Measurements from ENCODE around the gene TRAPPC6A.
A peak's percentile ranks its signal among the peaks of the same experiment; 100 is the strongest.

TRAPPC6A gene

DNA sequence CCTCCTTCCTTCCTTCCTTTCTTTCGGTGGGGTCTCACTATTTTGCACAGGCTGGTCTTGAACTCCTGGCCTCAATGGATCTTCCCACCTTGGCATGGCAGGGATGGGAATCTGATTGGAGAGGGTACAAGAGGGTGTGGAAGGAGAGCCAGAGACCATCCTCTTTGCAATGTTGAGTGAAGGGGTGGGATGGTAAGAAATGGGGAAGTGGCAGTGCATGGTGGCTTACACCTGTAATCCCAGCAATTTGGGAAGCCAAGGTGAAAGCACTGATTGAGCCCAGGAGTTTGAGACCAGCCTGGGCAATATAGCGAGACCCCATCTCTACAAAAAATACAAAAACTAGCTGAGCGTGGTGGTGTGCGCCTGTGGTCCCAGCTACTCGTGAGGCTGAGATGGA lies 6.1 kb upstream of the TRAPPC6A start:
- no peak for DNase-seq

DNA sequence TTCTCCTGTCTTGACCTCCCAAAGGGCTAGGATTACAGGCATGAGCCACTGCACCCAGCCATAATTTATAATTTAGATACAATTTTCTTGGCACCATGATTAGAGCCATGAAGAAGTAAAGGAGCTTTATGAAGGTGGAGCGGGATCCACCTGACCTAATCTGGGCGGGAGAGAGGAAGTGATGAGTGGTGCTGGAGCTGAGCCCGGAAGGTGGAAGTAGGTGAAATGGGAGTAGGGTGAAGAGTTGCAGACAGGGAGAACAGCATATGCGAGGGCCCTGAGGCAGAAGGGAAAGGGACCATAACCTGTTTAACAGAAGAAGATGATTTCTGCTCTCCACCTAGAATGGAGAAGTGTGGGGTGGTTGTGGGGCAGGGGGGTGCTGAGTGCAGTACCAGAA lies 4.7 kb upstream of the TRAPPC6A start:
- DNase-seq = no peak

DNA sequence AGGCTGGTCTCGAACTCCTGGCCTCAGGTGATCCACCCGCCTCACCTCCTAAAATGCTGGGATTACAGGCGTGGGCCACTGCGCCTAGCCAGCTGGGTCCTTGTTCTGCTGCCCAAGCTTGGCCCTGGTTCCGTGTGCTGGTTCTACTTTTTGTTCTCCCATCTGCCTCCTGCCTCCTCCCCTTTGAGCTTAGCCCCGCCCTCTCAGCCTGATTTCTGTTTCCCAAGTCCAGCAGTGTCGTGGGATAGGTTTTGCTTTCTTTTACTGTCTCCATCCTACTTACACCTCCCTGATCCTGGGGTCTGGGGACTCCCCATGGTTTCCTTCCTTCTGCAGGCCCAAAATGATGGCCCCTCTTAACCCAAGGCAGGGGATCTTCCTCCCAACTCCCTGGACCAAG lies 2.9 kb upstream of the TRAPPC6A start:
- DNase-seq = no peak

DNA sequence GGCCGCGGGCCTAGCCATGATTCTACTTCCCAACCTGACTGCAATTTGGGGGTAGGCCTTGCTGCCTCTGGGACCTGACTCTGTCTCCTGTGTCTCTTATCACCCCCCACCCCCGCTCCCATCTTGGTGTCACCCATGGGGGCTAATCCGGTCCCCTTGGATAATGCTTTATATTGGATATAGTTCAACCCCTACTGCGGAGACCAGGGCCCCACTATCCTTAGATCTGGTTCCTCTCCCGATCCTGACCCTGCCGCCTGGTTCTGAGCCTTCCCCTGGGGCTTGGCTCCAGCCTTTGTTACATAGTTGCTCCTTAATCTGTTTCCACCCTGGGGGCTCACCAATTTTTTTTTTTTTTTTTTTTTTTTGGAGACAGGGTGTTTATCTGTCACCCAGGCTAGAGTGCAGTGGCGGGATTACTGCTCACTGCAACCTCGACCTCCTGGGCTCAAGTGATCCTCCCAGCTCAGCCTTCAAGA lies 1.9 kb upstream of the TRAPPC6A start:
- DNase-seq = peak; percentile 61

DNA sequence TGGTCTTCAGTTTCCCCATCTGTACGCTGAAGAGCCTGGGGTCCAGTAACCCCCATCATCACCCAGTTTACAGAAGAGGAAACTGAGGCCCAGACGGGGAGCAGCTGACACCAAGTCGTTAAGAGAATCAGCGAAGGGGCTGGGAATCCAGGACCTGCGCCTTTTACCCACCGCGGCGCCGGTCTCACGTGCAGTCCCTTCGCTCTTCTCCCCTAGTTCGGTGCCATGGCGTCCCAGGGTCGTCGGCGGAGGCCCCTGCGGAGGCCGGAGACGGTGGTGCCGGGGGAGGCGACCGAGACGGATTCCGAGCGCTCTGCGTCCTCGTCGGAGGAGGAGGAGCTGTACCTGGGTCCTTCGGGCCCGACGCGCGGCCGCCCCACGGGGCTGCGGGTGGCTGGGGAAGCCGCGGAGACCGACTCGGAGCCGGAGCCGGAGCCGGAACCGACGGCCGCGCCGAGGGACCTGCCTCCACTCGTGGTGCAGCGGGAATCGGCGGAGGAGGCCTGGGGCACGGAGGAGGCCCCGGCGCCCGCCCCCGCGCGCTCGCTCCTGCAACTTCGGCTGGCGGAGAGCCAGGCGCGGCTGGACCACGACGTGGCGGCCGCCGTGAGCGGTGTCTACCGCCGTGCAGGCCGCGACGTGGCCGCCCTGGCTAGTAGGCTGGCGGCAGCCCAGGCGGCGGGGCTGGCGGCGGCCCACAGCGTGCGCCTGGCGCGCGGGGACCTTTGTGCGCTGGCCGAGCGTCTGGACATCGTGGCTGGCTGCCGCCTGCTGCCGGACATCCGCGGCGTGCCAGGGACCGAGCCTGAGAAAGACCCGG lies 1.2 kb upstream of the TRAPPC6A start:
- peak; percentile 63 for DNase-seq

DNA sequence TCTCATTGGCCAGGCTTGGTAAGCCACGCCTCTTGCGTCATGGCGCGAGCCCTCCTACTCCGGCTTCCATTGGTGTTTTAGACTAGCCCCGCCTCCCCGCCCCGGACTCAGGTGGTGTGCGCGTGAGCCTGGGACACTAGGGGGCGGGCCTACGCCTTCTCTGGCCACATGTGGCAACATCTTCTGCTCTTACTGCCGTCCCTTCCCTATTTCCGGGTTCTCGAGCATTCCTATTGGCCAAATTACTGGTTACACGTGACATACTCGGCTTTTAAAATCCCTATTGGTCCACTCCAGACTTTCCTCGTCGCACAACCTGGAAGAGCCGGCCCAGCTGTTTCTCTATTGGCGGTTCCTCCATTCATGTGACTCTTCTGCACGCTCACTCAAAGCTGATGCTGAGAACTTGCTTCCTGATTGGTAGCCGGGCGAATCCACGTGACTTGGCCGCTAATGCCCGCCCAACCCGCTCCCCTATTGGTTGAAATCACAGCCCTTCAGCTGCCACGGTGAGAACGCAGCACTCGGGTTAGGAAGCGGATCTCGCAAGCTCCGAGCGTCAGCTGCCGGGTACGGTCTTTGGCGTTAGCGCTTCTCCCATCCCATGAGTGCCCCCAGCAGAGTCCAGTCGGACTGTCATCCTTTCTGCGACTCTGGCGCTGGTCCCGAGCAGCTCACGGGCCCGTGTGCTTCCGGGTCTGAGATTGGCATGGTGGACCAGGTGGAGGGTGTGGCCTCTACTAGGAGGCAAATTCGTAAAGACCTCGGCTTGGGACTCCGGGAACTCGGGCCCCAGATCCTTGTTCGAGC lies 430 bp upstream of the TRAPPC6A start, which contains the start of gene BLOC1S3:
Gene BLOC1S3 (plus strand): TSS at position 523 of the 810 bp plus-strand sequence. CDS start 513 bp downstream, outside the sequence.
- peak; percentile 100 for DNase-seq

DNA sequence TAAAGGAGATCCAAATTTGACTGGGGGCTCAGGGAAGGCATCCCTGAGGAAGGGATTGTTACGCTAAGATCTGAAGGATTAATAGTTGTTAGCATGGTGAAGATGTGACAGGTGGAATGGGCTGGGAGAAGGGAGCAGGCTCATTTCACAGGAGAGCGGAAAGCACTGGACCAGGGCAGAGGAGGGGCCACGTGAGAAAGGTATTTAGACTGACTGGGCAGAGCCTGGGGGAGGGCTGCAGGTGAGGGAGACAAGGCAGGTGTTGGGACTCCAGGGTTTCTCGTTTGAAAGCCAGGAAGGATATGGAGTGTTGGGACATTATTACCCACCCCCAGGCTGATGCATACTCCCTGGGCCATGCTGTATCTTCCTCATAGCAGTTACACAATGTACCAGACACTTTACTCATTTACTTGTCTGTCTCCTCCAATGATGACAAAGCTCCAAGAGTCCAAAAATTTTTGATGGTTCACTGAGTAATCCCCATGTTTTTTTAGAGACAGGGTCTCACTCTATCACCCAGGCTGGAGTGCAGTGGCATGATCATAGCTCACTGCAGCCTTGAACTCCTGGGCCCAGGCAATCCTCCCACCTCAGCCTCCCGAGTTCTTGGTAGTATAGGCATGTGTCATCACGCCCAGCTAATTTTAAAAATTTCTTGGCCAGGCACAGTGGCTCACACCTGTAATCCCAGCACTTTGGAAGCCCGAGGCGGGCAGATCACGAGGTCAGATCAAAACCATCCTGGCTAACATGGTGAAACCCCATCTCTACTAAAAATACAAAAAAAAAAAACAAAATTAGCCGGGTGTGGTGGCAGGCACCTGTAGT lies 2.3 kb downstream of the TRAPPC6A start:
- DNase-seq = no peak

DNA sequence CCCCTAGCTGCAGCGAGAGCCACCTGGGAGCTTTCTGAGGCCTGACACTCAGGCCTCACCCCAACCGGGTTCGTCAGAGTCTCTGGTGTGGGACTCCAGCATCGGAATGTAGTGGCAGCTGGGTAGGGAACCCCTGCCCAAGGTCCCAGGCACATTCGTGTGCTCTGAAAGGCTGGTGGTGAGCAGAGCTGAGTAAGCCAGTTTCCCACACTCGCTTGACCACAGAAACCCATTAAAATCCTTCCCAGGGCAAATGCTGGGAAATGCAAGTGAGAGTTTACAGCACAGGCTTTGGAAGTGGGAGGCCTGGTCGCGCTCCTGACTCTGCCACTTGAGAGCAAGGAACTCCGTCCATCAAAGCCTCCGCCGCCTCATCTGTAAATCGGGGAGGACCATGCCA lies 4.2 kb downstream of the TRAPPC6A start:
- no peak for DNase-seq

DNA sequence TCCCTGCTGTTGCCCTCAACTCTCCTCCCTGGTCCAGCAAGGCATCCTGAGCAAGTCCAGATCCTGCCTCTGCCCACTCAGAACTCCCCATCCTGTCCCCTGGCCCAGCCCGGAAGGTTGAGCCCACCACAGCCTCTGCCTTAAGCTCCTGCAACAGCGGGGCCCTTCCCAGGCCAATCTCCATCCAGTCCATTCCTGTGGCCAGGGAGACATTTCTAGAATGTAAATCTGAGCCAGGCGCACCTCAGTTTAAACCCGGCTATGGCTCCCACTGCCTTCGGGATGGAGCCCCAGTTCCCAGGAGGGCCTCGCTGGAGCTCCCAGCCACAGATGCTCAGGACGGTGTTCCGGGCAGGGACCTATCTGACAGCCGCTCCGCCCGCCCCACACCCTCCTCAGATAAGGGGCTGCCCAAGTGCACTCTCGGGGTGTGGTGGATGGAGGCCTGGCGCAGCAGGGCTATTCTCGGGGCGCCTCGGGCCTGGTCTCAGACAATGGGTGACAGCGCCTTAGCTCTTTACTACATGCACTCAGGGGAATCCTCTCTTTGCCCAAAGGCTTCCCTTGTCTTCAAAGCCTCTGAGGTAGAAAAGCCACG lies 5.3 kb downstream of the TRAPPC6A start:
- DNase-seq = no peak

DNA sequence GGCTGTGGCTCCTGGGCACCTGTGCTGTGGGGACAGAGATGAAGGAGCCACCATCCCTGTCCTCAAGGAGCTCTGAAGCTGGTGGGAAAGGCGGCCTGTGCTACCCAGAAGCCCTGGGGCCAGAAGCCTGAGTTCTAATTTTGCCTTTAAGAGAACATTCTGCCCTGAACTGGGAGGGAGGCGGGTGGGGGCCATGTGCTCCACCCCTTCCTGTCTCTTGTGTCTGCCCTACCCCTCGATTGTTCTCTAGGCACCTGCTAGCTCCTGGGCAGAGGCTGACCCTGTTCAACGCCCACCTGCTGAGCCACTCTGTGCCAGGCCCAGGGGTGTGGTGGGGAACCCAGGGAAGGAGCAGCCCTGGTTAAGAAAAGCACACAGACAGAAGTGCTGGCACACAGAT lies 5.9 kb downstream of the TRAPPC6A start:
- no peak for DNase-seq

DNA sequence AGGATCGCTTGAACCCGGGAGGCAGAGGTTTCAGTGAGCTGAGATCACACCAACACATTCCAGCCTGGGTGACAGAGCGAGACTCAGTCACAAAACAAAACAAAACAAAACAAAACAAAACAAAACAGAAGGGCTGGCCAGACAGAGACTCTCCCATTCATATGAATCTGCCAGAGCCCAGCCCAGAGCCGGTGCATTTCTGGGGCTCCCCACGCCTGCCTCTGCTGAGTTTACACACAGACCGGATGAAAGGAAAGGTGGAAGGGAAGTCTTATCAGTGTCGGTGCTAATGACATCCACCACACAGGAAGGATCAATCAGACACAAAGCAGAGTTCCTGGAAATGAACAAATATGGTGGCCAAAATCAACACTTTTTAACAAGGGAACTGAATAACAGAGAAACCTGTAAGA lies 6.8 kb downstream of the TRAPPC6A start:
- DNase-seq = no peak

DNA sequence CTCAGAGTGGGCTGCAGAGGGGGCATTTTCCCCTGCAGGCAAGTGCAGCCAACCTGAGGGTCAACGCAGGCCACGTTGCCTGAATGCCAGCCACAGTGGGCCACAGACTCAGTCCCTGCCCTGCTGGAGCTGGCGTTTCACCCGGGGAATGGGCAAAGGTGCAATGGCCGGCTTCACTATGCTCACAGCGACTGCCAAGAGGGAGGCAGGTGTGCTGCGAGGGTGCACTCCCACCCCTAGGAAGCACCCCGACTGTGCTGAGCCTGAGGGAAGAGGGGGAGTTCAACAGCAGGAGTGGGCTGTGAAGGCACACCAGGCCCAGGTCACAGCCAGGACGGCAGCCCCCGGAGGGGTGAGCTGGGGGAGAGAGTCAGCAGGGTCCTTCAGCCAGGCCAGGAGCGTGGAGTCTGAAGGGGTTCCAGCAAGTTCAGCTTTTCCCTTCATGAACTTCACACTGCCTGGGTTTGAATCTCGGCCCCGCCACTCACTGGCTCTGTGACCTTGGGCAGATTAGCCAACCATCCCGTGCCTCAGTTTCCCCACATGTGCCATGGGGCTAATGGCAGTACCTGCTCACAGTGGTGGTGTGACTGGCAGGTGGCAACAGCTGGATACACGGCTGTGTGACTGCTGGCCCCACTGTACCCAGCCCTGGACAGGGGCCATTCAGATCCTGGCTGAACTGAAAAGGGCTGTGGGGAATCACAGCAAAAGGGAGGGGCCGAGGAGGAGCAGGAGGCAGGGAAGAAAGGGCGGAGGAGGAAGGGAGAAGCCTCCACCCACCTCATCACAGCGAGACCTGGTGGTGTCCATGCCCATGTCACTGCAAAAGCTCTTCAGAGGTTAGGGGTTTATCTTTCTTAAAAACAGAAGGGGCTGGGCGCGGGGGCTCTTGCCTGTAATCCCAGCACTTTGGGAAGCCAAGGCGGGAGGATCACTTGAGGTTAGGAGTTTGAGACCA lies 7.6 kb downstream of the TRAPPC6A start:
- DNase-seq = peak; percentile 46

DNA sequence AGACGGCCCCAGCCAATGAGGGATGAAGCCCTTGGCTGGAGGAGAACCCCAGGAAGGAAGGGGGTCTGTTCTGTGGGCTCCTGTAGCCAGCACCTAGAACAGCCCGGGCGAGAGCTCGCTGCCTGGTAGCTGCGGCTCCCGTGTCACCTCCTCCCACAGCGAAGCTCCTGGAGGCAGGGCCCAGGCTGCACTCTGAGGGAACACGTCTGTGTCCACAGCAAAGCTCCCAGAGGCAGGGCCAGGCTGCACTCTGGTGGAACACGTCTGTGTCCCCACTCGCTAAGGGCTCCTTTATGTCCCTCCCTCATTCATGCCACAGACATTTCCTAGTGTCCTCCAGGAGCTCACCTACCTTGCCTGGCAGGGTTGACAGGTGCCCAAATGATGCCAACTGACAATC lies 8.4 kb downstream of the TRAPPC6A start:
- no peak for DNase-seq

DNA sequence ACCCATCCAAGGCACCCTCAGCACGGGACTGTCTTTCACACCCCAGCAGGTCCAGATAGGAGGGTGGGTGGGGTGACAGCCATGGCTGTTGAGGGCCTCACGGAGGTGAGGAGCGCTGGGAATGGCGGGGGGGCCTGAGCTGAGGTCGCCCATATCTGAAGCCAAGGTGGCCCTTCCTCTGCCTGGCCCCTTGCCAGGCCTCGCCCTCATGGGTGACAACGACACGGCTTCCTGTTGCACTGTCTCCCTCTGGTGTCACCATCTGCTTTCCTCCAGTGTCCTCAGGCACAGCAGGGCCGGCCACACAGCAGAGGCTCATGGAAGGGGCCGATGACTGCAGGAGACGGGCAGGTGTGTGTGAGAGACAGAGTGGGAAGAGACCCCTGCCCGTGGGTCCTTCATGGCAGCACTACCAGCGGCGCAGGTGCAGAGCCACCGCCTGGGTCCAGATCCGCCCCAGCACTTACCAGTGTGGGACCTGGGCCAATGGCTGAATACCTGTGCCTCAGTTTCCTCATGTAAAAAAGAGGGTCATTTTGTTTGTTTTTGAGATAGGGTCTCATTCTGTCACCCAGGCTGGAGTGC lies 9.2 kb downstream of the TRAPPC6A start:
- DNase-seq = peak; percentile 64

DNA sequence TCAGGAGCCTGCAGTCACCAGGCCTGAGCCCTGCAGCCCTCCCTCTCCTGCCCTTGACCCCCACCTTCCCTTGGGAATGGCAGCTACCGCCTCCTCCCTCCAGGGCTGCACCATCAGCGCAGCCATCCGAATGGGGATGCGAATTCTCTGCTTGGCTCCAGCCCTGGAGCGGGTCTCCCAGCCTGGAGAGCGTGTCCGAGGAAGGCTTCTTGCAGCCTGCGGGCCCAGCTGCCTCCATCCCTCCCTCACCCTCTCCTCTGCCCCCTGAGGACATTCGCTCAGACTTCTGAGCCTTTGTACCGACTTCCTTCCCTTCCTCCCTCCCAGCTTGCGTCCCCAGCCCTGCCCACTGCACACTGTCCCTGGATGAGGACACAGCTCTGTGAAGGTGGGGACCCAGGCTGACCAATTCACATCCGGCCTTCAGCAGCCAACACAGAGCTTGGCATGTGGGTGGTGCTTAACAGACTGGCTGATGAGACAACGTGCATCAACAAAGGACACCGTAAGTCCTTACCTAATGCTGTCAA lies 11.2 kb downstream of the TRAPPC6A start:
- peak; percentile 32 for DNase-seq

DNA sequence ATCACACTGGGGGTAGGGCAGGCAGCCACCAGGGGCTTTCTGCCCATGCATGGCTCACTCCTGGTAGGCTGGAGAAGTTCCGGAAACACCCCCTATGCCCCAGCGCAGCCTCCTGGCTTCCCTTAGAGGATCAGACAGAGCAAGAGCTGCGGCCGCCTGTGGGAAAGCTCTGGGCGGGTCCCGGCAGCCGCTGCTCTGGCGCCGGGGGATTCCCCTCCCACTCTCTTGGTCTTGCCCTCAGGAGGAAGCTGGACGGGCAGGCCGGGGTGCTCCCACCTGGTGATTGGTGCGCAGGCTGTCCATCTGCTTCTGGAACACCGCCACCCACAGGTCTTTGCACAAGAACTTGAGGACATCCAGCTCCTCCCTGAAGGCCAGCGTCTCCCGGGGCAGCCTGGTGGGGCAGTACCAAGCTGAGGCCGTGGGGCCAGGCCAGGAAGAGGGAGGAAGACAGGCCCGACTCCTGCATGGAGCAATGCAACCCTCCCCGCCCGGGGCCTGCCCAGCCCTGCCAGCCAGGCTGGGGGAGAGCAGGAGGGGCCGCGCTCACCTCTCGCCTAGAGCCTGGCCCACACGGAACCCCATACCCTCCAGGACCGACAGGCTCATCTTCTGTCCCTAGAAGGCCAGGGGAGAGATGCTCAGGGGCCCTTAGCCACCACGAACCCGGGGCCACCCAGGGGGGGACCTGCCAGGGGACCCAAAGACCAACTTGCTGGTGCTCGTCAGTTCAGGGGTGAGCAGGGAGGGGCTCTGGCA lies 13.3 kb downstream of the TRAPPC6A start:
- peak; percentile 46 for DNase-seq

DNA sequence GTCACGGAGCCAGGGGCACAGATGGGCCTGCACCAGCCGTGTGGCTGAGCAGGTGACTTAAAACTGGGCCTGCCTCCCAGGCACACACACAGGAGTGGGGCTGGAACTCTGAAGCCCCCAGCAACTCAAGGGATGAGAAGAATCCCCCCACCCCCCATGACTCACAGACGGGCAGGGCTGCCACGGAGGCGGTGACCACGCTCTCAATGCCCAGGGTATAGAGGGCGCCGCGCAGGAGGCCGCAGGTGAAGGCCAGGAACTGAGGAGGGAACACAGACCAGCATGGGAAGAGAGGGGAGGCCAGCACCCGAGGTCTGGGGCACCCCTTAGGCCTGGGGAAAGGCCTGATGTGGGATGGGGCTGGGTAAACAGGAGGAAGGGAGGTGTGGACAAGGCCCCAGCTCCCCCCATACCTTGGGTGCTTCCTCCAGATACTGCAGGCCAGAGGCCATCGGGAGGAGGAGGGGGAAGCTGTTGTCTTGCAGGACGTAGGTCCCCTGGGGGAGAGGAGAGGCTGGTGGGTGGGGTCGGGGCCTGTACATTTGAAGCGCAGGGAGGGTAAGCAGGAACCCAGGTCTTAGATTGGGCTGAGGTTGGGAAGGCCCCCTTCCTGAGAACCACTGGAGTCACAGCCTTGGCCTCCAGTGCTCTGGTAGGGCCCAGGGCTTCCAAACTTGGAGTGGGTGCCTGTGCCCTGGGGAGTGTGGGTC lies 14.1 kb downstream of the TRAPPC6A start:
- no peak for DNase-seq

DNA sequence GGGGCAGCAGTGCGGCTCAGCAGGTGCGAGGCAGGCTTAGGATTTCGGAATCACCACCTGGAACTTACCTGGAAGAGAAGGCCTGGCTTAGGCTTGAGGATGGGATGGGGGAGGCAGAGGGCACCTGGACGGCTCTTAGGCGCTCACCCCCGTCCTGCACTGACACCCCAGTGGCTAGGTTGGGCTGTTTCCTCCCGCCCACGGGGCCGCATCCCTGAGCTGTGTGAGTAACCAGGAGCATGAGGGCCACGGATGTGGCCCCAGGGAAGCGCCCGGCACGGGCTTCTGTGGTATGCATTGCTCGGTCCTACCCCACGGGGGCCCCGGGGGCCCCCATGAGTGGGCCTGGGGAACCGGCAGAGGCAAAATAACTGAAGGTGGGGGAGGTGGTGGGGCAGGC lies 14.9 kb downstream of the TRAPPC6A start:
- DNase-seq = no peak

DNA sequence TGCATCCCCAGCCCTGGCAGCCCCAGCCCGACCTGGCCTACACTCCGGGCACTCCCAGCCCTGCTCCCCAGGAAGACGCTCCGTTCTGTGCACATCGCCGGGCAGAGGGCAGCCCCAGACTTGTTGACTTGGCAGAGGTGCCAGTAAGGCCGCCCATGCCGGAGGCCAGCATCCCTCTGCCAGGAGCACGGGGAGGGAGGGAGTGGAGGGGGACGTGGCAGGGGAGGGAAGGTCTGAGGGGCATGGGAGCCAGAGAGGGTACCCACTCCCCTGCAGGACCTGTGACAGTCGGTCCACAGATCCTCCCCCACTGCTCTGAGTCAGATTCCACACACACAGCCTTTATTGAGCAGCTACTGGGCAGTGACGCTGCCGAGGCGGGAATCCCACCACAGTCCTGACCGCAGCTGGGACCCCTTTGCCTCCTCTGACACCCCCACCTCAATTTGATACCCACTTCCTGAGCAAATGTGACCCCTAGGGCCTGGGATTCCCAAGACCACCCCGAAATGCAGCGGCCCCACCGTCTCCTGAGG lies 15.4 kb downstream of the TRAPPC6A start:
- no peak for DNase-seq
